HEK293 (cell line): ENCODE data around the gene MMP24OS.

Experiments
- CTCF ChIA-PET: fragments of 350-600 bp; formaldehyde crosslinking; extraction: SDS; loops from one replicate; lab custom pipeline; 2021; ENCODE audit warnings: antibody characterized with exemption; lab: Yijun Ruan, JAX
- POLR2A ChIA-PET: fragments of 300-600 bp; formaldehyde crosslinking; extraction: SDS; loops from one replicate; lab custom pipeline; 2020; ENCODE audit warnings: antibody characterized with exemption, inconsistent platforms; lab: Yijun Ruan, JAX
- H3K27ac ChIP-seq: fragments of 200-500 bp; sonication (Bioruptor generic); 2 replicates; pipeline ENCODE4 v1.5.1; 2014; ENCODE audit warnings: low read depth, low read length, control low read depth, inconsistent platforms; ENCODE audit errors: extremely low read depth
- H3K36me3 ChIP-seq, 2 experiments: fragments of 200-500 bp in 1 of 2; sonication (Bioruptor generic) in 1 of 2; 1 replicate in 1 of 2; 2 replicates in 1 of 2; pipeline ENCODE4 v1.5.1; 2014 to 2017; ENCODE audit warnings: inconsistent platforms in 2 of 2, low read length in 2 of 2; ENCODE audit not compliant: control insufficient read depth in 2 of 2, insufficient read depth in 1 of 2
- H3K4me1 ChIP-seq: fragments of 200-500 bp; sonication (Bioruptor generic); 2 replicates; pipeline ENCODE4 v1.5.1; 2014; ENCODE audit warnings: mild to moderate bottlenecking, low read length, inconsistent platforms; ENCODE audit not compliant: control insufficient read depth, insufficient read depth
- H3K4me3 ChIP-seq: 2 replicates; pipeline ENCODE4 v1.5.1; 2011; ENCODE audit warnings: low read depth, mild to moderate bottlenecking, control low read depth, low read length, moderate library complexity
- H3K9me3 ChIP-seq: fragments of 200-500 bp; sonication (Bioruptor generic); 2 replicates; pipeline ENCODE4 v1.5.1; 2014; ENCODE audit warnings: low read depth, low read length, inconsistent platforms; ENCODE audit not compliant: control insufficient read depth, insufficient read depth
- GLI4 ChIP-seq: fragments of 450-650 bp; formaldehyde crosslinking; IDR thresholded peaks from 2 replicates; pipeline ENCODE4 v1.5.1; 2016; ENCODE audit warnings: missing biosample characterization, missing genetic modification characterization
- GLIS2 ChIP-seq: fragments of 450-650 bp; formaldehyde crosslinking; IDR thresholded peaks from 2 replicates; pipeline ENCODE4 v1.5.1; 2016; ENCODE audit warnings: missing biosample characterization, missing genetic modification characterization
- PRDM1 ChIP-seq: fragments of 450-650 bp; formaldehyde crosslinking; IDR thresholded peaks from 2 replicates; pipeline ENCODE4; 2016; ENCODE audit warnings: missing biosample characterization, missing genetic modification characterization
- RBAK ChIP-seq: fragments of 450-650 bp; formaldehyde crosslinking; IDR thresholded peaks from 2 replicates; pipeline ENCODE4 v1.5.1; 2016; ENCODE audit warnings: missing biosample characterization, missing genetic modification characterization
- SP3 ChIP-seq: fragments of 450-650 bp; formaldehyde crosslinking; IDR thresholded peaks from 2 replicates; pipeline ENCODE4 v1.5.1; 2016; ENCODE audit warnings: missing biosample characterization, missing genetic modification characterization
- TRIM28 ChIP-seq: IDR thresholded peaks from 2 replicates; pipeline ENCODE4 v1.6.1; 2011; ENCODE audit warnings: low read length, control low read depth, borderline replicate concordance
- ZNF48 ChIP-seq: fragments of 450-650 bp; formaldehyde crosslinking; IDR thresholded peaks from 2 replicates; pipeline ENCODE4 v1.5.1; 2016; ENCODE audit warnings: missing biosample characterization, missing genetic modification characterization
- ZNF555 ChIP-seq: fragments of 450-650 bp; formaldehyde crosslinking; conservative IDR thresholded peaks from 2 replicates; pipeline ENCODE4 v1.5.1; 2017; ENCODE audit warnings: missing biosample characterization, mild to moderate bottlenecking, missing genetic modification characterization, inconsistent platforms
- ZNF561 ChIP-seq: fragments of 450-650 bp; IDR thresholded peaks from 2 replicates; pipeline ENCODE4 v1.5.1; 2018; ENCODE audit warnings: missing biosample characterization, missing genetic modification characterization, borderline replicate concordance
- ZNF624 ChIP-seq: fragments of 450-650 bp; formaldehyde crosslinking; IDR thresholded peaks from 2 replicates; pipeline ENCODE4 v1.5.1; 2017; ENCODE audit warnings: missing biosample characterization, missing genetic modification characterization
- ZNF747 ChIP-seq: fragments of 450-650 bp; formaldehyde crosslinking; IDR thresholded peaks from 2 replicates; pipeline ENCODE4 v1.5.1; 2016; ENCODE audit warnings: missing biosample characterization, missing genetic modification characterization
- ZSCAN16 ChIP-seq: fragments of 450-650 bp; formaldehyde crosslinking; IDR thresholded peaks from 2 replicates; pipeline ENCODE4 v1.5.1; 2016; ENCODE audit warnings: missing biosample characterization, missing genetic modification characterization
- TF ChIP-seq, protein P1 (sequence below): IDR thresholded peaks from 2 replicates; pipeline ENCODE4 v1.6.1; 2011; ENCODE audit warnings: mild to moderate bottlenecking, low read depth, low read length, borderline replicate concordance
- TF ChIP-seq, protein P2 (sequence below): fragments of 450-650 bp; formaldehyde crosslinking; IDR thresholded peaks from 2 replicates; pipeline ENCODE4 v1.5.1; 2017; ENCODE audit warnings: missing biosample characterization, missing genetic modification characterization
- TF ChIP-seq, protein P3 (sequence below): fragments of 450-650 bp; formaldehyde crosslinking; conservative IDR thresholded peaks from 2 replicates; pipeline ENCODE4 v1.5.1; 2016; ENCODE audit warnings: low read depth, missing biosample characterization, missing genetic modification characterization
- TF ChIP-seq, protein P4 (sequence below): fragments of 450-650 bp; formaldehyde crosslinking; IDR thresholded peaks from 2 replicates; pipeline ENCODE4 v1.5.0; 2017; ENCODE audit warnings: missing biosample characterization, missing genetic modification characterization, borderline replicate concordance

MMP24OS gene

DNA sequence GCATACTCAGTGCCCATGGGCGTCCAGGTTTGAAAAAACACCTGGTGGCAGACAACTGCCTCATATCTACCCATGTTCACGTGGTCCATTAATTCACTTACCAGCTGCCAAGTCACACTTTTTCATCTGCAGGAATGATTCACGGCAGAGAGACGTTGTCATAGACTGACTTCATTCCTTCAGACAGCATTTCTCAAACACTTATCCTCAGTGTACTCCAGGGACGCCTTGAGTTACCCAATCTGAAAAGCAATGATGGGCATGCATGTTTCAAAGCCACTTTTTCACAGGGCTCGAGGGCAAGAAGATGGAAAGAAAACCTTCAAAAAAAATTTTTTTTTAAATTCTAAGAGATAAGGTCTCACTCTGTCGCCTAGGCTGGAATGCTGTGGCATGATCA is 6.0 kb downstream of the MMP24OS start:
- H3K4me3 ChIP-seq, result no peak overlapping the region
- ChIA-PET CTCF (interaction anchor here (0.6 to 11.4 kb wide), 3 partner anchors 8 to 128 kb away, joined by 3 to 150 read pairs (median 4); partner anchors contain the start of gene EDEM2), POLR2A (interaction anchor here (0.5 kb wide), 1 partner anchor 164 kb away, joined by 7 read pairs; no protein-coding TSS in a partner anchor)
- H3K27ac ChIP-seq, result no peak overlapping the region
- H3K36me3 ChIP-seq, result peaks cover 0 to 18% of the 10 kb centered on the region in 2 experiments; a peak in 1 of 3 replicates
- H3K9me3 ChIP-seq, result no peaks in the 10 kb centered on the region
- no peaks in the 10 kb centered on the region for H3K4me1 ChIP-seq
- TF ChIP-seq GLIS2 (no peak), ZNF48 (tag by site-specific recombination) (no peak), ZNF555 (no peak), RBAK (tag by site-specific recombination) (no peak), TRIM28 (no peak), PRDM1 (tag by site-specific recombination) (no peak), ZNF561 (tag by site-specific recombination) (no peak), SP3 (no peak), ZSCAN16 (no peak), ZNF747 (tag by site-specific recombination) (no peak), ZNF624 (no peak), GLI4 (no peak)
- TF ChIP-seq, protein P1, sequence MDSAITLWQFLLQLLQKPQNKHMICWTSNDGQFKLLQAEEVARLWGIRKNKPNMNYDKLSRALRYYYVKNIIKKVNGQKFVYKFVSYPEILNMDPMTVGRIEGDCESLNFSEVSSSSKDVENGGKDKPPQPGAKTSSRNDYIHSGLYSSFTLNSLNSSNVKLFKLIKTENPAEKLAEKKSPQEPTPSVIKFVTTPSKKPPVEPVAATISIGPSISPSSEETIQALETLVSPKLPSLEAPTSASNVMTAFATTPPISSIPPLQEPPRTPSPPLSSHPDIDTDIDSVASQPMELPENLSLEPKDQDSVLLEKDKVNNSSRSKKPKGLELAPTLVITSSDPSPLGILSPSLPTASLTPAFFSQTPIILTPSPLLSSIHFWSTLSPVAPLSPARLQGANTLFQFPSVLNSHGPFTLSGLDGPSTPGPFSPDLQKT, result no peak
- TF ChIP-seq, protein P2, sequence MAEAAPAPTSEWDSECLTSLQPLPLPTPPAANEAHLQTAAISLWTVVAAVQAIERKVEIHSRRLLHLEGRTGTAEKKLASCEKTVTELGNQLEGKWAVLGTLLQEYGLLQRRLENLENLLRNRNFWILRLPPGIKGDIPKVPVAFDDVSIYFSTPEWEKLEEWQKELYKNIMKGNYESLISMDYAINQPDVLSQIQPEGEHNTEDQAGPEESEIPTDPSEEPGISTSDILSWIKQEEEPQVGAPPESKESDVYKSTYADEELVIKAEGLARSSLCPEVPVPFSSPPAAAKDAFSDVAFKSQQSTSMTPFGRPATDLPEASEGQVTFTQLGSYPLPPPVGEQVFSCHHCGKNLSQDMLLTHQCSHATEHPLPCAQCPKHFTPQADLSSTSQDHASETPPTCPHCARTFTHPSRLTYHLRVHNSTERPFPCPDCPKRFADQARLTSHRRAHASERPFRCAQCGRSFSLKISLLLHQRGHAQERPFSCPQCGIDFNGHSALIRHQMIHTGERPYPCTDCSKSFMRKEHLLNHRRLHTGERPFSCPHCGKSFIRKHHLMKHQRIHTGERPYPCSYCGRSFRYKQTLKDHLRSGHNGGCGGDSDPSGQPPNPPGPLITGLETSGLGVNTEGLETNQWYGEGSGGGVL (tag by site-specific recombination), result no peak
- TF ChIP-seq, protein P3, sequence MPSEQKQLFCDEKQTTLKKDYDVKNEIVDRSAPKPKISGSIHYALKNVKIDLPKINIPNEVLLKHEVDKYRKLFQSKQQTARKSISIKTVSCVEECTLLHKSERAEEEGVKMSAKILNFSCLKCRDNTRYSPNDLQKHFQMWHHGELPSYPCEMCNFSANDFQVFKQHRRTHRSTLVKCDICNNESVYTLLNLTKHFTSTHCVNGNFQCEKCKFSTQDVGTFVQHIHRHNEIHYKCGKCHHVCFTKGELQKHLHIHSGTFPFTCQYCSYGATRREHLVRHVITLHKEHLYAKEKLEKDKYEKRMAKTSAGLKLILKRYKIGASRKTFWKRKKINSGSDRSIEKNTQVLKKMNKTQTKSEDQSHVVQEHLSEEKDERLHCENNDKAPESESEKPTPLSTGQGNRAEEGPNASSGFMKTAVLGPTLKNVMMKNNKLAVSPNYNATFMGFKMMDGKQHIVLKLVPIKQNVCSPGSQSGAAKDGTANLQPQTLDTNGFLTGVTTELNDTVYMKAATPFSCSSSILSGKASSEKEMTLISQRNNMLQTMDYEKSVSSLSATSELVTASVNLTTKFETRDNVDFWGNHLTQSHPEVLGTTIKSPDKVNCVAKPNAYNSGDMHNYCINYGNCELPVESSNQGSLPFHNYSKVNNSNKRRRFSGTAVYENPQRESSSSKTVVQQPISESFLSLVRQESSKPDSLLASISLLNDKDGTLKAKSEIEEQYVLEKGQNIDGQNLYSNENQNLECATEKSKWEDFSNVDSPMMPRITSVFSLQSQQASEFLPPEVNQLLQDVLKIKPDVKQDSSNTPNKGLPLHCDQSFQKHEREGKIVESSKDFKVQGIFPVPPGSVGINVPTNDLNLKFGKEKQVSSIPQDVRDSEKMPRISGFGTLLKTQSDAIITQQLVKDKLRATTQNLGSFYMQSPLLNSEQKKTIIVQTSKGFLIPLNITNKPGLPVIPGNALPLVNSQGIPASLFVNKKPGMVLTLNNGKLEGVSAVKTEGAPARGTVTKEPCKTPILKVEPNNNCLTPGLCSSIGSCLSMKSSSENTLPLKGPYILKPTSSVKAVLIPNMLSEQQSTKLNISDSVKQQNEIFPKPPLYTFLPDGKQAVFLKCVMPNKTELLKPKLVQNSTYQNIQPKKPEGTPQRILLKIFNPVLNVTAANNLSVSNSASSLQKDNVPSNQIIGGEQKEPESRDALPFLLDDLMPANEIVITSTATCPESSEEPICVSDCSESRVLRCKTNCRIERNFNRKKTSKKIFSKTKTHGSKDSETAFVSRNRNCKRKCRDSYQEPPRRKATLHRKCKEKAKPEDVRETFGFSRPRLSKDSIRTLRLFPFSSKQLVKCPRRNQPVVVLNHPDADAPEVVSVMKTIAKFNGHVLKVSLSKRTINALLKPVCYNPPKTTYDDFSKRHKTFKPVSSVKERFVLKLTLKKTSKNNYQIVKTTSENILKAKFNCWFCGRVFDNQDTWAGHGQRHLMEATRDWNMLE (tag by site-specific recombination), result no peak
- TF ChIP-seq, protein P4, sequence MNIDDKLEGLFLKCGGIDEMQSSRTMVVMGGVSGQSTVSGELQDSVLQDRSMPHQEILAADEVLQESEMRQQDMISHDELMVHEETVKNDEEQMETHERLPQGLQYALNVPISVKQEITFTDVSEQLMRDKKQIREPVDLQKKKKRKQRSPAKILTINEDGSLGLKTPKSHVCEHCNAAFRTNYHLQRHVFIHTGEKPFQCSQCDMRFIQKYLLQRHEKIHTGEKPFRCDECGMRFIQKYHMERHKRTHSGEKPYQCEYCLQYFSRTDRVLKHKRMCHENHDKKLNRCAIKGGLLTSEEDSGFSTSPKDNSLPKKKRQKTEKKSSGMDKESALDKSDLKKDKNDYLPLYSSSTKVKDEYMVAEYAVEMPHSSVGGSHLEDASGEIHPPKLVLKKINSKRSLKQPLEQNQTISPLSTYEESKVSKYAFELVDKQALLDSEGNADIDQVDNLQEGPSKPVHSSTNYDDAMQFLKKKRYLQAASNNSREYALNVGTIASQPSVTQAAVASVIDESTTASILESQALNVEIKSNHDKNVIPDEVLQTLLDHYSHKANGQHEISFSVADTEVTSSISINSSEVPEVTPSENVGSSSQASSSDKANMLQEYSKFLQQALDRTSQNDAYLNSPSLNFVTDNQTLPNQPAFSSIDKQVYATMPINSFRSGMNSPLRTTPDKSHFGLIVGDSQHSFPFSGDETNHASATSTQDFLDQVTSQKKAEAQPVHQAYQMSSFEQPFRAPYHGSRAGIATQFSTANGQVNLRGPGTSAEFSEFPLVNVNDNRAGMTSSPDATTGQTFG, result no peak
